HG02678 (cell line): Measurements from ENCODE around the gene RTP5.
A peak's percentile ranks its signal among the peaks of the same experiment; 100 is the strongest.

Experiments
- ATAC-seq: cut with Tn5 transposase; IDR thresholded peaks from one replicate; pipeline ENCODE4 v1.9.1; 2021; ENCODE audit warnings: mild to moderate bottlenecking, moderate library complexity; ENCODE audit not compliant: unreplicated experiment

RTP5 gene

DNA sequence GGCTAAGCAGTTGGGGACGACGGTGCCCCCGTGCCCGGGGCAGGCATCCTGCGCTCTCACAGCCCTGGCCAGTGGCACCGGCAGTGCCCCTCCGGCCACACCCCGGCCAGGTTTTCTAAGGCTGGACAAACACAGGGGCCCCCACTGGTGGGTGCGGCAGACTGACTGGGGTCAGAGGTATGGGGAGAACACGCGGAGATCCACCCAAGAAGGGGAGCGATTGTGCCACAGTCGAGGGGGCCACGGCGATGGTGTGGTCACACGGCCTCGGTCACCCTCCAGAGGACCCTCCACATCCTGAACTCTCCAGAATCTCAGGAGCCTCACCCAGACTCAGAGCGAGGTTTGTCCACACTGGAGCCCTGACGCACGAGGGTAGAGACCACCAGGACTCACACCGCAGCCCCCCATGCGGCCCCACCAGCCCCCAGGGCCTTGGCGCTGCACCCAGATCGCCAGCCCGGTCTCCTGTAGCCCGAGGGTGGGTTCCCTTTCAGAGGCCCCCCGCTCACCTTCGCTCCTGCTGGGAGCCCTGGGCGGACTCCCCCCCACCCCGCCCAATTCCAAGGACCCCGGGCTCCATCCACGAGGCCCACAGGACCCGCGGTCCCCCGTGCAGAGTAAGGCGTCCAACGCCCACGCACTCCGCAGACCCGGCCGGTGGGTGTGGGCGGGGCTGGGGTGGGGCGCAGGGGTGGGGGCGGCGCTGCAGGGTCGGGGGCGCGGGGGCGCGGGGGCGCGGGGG is 26.0 kb upstream of the RTP5 start:
- no peak for ATAC-seq

DNA sequence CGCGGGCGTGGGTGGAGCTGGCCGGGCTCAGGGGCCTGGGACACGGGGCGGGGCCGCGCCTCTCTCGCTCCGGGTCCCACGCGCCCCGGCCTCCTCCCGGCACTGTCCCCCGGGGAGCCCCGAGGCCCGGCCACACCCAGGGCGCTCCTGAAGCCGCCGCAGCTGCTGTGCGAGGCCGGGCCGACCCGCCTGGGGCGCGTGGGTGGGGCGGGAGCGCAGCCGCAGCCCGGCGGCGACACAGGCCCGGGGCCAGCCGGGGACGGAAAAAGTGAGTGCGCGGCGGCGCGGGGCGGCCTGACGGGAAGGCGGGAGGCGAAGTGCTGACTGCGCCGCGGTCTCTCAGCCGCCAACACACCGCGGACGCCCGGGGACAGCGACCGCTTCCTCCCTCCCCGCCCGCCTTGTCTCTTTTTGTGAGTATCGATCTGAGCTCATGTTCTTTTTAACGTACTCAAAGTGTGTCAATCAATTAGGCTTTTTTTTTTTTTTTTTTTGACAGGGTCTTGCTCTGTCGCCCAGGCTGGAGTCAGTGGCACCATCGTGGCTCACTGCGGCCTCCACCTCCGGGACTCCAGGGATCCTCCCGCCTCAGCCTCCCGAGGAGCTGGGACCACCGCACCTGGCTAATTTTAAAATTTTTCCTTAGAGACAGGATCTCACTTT is 25.3 kb upstream of the RTP5 start:
- ATAC-seq = peak; percentile 72

DNA sequence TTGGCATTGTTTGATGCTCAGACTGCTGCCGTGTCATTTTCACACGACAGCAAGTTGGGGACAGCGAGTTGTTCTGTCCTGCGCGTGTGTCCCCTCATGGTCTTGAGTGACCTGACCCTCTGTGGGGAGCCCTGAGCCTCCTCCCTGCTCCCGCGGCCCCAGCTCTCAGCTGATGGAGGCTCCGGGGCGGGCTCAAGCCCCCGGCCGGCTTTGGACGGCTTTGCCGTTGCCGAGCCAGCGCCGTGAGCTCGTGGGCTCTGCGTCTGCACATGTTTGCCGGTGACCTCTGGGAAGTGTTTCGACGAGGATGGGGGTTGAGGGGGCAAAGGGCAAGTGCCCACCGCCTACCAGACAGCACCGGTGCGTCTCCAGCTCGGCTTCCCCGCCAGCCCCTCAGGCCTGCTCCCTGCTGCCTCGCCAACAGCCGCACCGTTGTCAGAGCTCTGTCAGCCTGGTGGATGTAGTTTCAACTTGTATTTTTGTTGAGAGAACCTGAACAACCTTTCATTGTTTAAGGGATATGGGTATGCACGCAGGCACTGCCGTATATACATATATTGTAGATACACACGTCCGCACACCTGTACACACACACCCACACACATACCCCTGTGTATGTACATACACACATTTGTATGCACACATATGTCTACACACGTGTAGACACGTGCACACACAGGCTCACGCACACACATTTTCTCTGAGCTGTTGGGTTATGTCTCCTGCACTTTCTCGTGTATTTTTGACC is 24.5 kb upstream of the RTP5 start:
- ATAC-seq = no peak

DNA sequence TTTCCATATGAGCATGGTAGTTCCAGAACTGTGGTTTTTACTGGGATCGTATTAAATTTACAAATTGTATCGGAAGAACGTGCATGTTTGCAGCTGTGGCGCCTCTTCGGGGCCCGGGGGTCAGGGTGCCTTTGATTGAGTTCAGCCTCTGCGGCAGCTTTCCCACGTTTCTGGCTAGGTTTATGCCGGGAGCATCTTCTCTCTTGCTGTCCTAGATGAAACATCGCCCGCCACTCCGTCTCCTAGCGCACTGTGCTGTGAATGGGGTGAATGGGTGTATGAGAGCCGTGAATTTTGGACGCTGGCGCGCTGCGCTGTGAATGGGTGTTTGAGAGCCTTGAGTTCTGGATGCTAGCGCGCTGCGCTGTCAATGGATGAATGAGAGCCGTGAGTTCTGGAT is 23.1 kb upstream of the RTP5 start:
- no peak for ATAC-seq

DNA sequence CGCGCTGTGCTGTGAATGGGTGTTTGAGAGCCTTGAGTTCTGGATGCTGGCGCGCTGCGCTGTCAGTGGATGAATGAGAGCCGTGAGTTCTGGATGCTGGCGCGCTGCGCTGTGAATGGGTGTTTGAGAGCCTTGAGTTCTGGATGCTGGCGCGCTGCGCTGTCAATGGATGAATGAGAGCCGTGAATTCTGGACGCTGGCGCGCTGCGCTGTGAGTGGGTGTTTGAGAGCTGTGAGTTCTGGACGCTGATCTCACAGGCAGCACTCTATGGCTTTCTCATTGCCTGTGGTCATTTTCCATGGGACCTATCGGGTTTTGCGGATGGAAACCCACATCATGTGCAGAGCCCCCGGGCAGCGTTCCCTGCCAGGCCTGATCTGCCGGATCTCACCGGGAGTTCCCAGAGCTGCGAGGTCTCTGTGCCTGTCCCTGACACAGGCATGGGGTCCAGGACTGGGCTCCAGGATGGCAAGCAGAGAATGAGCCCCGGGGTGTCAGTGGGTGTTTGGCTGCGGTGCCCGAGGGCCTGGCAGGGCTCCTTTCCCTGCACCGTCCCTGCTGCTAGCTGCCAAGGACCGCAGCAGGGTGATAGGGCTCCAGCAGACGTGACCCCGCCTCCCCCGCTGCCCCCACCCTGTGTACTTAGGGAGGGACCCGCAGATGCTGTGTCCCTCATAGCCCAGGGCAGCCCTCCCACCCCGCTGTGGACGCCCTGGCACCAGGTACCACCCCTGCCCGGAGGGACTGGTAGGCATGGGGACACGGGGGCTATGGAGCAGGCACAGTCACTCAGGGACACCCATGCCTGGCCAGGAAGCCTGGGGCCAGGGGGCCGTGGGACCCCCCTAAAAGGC is 20.5 kb upstream of the RTP5 start:
- no peak for ATAC-seq

DNA sequence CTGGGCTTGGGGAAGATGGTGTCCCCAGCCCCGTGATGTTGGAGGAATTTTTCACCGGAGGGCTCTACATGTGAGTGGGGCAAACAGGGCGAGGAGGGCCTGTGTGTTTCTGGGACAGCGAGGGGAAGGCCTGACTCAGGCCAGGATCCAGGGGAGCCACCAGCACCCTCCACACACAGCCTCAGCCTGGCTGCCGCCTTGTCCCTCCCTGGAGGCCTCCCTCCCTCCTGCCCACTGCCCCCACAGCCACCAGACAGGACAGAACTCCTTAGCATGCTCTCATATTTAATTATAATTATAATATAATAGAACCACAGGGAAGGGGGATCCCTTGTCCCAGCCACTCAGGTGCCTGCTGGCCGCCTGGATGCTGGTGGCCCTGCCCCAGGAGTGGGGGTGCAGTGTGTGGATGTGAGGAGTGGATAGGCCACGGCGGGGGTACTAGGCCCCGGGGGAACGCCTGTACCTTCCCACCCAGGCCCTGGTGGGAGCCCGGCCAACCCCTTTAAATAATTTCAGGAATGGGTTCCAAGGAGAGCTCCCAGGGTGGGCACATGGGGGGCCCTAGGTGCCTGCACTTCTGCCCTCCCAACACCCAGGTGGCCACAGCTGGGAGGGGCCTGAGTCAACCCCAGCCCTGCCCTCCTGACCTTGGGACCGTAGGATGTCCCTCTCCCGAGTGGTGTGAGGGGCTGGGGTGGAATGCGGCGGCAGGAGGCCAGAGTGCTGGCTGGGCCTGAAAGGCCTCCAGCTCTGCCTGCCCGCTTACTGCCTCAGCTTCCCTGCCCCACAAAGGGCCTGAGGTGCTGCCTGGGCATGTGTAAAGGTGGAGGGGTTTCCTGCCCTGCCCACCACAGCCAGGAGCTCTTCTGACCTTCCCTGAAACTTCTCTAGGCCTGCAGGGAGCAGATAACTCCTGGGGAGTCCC is 19.6 kb upstream of the RTP5 start:
- ATAC-seq = no peak

DNA sequence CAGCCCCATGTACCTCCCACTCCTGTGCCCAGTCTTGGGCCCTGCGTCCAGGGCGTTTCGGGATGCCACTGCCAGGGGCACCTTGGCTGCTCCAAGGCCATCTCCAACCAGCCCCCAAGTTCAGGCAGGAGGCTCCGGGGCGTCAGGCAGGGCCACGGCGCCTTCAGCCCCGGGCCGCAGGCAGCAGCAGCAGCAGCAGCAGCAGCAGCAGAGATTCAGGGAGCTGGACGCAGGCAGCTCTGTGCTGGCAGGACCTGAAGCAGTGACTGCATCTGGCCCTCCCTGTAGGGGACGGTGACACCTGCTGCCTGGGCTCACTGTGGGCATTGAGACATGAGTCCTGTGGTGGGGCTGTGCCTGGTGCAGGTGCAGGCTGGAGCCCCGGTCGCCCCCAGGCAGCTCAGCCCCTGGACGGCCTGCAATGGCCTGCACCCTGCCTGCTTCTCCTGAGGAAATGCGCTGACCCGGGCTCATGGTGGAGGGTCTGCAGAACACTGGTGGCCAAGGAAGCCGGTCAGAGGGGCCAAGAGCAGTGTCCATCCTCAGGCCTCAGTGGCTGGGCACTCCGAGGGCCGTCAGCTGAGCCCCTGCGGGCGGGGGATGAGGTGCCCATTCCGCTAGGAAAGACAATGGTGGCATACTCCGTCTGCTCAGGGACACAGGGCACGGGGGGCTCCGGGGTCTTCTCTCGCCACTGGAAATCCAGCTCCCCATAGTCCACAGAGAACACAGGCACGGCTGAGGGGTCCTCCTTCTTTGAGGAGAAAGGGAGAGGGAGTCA is 18.8 kb upstream of the RTP5 start:
- ATAC-seq = no peak

DNA sequence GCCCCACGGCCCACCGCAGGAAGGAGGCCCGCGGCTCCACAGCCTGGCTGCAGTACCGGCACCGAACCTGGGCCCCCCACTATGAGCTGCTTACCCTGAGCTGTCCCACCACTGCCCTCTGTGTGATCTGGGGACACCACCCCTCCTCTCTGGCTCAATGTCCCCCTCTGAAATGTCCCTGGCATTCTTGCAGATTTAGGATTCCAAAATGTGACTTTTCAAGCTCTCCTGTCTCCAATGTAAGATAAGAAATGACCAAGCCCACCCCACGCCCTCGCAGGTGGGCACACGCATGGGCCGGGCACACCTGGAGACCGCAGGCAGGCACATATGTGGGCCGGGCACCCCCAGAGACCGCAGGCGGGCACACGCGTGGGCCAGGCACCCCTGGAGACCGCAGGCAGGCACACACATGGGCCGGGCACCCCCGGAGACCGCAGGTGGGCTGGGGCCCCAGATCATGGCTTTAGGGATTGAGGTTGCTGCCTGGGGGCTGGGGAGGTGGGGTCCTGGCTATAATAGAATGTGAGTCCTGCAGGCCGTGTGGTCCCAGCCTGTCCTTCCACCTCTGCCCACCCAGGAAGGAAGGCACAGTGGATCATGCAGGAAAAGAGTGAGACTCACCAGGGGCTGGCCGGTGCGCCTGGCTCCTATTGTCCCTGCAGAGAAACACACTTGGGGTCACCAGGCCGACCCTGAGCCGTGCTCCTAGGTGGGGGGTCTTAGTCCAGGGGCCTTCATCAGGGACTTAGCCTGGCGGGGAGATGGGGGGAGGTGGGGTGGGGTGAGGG is 18.0 kb upstream of the RTP5 start:
- ATAC-seq = no peak

DNA sequence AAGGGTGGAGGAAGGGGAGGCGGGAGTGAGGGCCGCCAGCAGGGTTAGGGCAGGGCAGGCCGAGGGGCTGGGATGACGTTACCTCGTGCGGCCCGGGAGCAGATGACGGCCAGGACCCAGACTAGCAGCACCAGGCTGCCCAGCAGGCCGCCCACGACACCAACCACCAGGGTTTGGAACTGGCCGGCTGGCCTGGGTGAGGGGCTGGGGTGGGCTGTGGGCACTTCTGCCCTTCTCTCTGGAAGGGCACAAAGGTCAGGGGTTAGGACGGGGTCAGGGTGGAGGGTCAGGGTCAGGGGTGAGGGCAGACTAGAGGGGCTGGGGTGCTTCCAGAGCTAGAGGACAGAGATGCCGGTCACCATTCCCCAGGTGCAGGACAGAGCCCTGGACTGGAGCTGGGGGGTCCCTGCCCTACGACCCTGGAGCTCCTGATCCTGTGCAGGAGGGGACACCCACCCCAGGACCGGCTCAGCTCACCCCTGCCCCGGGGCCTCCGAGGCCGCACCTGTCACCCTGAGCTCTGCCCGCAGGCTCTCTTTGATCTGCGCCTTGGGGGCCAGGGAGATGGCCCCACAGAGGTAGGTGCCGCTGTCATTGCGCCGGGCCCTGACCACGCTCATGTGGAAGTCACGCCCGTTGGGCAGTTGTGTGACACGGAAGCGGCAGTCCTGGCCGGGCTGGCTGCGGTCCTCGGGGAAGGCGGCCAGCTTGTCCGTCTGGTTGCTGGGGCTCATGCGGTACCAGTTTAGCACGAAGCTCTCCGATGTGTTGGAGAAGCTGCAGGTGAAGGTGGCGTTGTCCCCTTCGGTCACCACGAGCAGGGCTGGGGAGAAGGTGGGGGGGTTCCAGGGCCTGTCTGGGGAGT is 17.2 kb upstream of the RTP5 start:
- ATAC-seq = no peak

DNA sequence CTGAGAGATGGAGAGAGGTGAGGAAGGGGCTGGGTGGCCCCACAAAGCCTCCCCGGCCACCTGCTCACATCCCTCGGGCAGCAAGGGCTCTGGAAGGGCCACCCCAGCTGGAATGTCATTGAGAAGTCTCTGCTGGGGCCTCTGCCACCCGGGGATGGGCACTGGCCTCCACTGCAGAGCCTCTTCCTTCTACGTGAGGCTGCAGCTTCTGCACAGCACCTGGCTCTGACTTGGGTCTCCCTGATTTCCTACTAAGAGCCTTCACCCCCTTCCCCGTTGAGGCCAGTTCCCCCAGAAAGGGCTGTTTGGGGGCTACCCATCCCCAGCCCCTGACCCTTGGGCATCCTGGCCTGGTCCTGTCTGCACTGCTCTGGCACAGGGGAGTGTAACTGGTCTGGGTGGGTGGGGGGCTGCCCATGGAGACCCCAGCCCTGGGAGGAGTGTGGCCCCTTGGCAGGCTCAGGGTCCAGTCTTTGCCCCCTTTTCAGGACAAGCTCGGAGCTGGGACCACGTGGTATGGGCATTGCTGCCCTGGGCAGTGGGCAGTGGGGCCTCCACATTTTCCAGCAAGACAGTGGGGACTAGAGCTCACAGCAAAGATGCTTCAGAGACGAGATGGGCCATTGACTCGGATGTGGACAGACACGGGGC is 16.4 kb upstream of the RTP5 start:
- ATAC-seq = no peak

DNA sequence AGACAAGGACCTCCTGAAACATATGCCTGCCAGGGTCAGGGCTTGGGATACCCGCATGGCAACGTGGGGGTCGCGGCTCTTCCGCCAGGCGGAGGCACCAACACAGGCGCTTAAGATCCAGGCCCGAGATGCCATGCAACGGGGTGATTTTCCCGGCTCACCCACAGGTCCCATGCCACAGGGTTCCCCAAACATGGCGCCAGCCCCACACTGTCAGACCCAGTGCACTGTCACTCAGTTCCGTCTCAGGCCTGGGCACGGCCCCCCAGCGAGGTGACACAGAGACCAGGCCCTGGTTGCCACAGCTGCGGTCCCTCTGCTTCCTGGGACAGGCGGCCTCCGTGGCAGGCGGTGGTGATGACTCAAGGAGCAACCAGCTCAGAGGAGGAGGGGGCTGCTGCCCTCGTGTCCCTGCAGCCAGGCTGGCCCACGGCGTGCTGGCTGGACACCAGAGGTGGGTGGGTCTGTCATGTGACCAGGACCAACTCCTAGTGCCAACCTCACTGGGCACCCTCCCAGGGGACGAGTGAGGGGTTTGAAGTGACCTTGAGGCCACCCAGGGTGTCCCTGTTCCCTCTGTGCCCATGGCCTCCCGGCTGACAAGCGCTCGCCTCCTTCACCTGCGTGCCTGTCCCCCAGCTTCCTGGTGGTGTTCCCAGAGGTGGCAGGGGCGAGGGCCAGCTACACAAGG is 15.7 kb upstream of the RTP5 start:
- no peak for ATAC-seq

DNA sequence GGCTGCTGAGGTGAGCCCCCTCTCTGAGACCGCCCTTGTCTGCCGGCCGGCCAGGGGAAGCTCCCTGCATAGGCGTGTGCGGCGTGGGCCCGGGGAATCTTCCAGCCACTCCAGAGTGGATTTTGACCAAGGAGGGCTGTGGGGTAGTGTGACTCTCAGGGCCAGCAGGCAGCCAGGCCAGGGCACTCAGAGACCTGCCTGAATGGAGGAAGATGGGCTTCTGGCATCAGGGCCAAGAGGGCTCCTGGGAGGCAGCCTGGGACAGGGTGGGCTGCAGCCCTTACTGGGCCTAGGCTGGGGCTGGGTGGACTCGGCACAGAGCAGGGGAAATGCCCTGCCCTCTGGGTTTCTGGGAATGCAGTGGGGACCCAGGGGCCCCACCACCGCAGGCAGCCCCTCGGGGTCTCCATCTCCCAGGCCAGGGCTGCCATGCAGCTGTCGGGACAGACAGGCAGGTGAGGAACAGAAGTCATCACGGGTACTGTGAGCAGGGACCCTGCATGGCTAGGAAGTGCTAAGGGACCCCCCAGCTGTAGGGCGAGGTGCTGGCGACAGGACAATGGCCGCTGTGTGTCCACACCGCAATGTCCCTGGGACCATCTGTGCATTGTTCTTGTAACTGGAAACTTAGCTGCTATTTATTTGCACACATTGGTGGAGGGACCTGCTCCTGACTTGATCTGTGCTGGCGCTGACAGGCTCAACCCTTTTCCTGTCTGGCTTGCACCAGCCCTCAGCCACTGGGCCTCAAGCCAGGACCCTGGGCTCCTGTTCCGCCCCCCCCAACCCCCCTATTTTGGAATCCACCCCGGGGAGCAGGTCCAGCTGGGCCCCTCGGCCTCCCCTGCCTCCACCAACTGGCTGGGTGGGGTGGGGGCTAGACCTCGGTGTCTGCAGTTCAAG is 14.9 kb upstream of the RTP5 start:
- ATAC-seq = no peak

DNA sequence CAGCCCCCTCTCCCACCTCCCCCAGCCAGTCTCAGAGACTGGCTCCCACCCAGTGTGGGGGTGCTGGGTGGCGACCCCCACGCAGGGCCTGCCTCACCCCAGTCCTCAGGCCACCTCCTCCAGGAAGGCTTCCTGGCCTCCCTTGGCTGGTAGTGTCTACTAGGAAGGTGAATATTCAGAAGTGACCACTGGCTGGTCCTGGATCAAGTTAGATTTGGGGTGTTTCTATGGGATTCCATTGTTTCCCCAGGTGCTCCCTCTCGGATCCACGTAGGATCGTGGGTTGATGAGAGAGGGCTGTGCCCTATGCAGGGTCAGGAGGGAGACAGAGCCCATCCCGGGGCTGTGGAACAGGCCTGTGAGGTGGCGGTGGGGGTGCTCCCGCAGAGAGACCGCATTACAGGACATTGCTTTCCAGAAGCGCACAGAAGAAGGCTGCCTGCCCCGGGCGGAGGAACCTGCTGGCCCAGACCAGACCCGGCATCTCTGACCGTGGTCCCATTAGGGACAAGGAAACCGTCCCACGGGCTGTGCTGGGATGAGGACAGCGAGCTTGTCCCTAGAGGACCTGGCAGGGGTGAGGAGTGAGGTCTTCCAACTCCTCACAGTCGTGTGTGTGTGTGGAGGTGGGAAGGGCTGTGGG is 14.2 kb upstream of the RTP5 start:
- ATAC-seq = no peak

DNA sequence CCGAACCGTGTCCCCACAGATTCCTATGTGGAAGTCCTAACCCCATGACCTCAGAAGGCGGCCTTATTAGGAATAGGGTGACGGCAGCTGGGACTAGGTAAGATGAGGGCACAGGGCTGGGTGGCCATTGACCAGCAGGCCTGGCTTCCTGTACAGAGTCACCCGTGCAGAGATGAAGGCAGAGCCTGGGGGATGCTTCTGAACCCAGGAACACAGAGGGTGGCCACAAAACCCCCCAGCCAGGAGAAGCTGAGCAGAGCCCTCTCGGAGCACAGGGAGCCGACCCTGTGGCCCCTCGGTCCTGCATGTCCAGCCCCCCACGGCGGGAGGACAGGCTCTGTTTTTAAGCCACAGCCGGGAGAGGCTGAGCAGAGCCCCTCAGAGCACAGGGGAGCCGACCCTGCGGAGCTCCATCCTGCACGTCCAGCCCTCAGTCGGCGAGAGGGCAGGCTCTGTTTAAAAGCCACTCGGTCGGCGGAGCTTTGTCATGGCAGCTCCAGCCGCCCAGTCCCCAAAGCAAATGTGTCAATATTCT is 13.6 kb upstream of the RTP5 start:
- no peak for ATAC-seq
